GM12892 (cell line): ENCODE measurements around the gene GTF2A1.

ENCODE experiments used
- POLR2AphosphoS5 ChIP-seq: IDR thresholded peaks from 2 replicates; pipeline ENCODE4 v1.6.1; 2011; ENCODE audit warnings: low read depth, low read length, control low read depth
- TAF1 ChIP-seq: IDR thresholded peaks from 2 replicates; pipeline ENCODE4 v1.6.1; 2011; ENCODE audit warnings: low read depth, mild to moderate bottlenecking, control low read depth, low read length, borderline replicate concordance

- TF ChIP-seq POLR2AphosphoS5 (no peak), TAF1 (no peak)
Observed at GRCh38 chr14:81220580-81220829, 254 bp downstream of the GTF2A1 start.
